H1 (cell line): ENCODE results near the gene DYRK1A. TPM values are rescaled to one million over a fixed set of nuclear protein-coding genes. Genes with fewer than 3 reads are reported as not detected.

Experiments used
- CTCF ChIA-PET: fragments of 300-600 bp; sonication (Branson Sonifier 250); formaldehyde crosslinking; loops from one replicate; lab custom pipeline; 2021; ENCODE audit not compliant: partially characterized antibody; lab: Charles Lee
- POLR2A ChIA-PET: fragments of 300-600 bp; sonication (Branson Sonifier 250); formaldehyde crosslinking; loops from one replicate; lab custom pipeline; 2021; ENCODE audit warnings: inconsistent platforms; ENCODE audit not compliant: partially characterized antibody; lab: Charles Lee
- DNase-seq, 2 experiments: peaks; one replicate each; pipeline versions ENCODE4 v3.0.0 to v3.0.0-alpha.2; 2010 to 2022; ENCODE audit warnings: low spot score in 2 of 2, low read depth in 1 of 2, mixed read lengths in 1 of 2
- FAIRE-seq: peaks from 2 replicates; lab custom pipeline; 2011; peaks lifted over from hg19 to GRCh38; lab: Jason Lieb, UNC
- H2AFZ ChIP-seq: 2 replicates; pipeline ENCODE4 v1.8.1; 2012; ENCODE audit warnings: low read length, inconsistent platforms
- H2AK5ac ChIP-seq: 2 replicates; pipeline ENCODE4 v1.6.1; 2013; ENCODE audit warnings: low read depth, low read length
- H2BK120ac ChIP-seq: replicated peaks from 2 replicates; pipeline ENCODE3; 2013; ENCODE audit warnings: low read depth, low read length, inconsistent platforms
- H2BK12ac ChIP-seq: 2 replicates; pipeline ENCODE4 v1.6.1; 2013; ENCODE audit warnings: low read depth, low read length
- H2BK15ac ChIP-seq: 2 replicates; pipeline ENCODE4 v1.6.1; 2013; ENCODE audit warnings: low read length
- H2BK20ac ChIP-seq: 2 replicates; pipeline ENCODE4 v1.6.1; 2013; ENCODE audit warnings: low read length
- H2BK5ac ChIP-seq: 2 replicates; pipeline ENCODE4 v1.6.1; 2013; ENCODE audit warnings: low read depth, low read length
- H3K14ac ChIP-seq: 2 replicates; pipeline ENCODE4 v1.6.1; 2013; ENCODE audit warnings: inconsistent platforms; ENCODE audit not compliant: insufficient read length
- H3K18ac ChIP-seq: 2 replicates; pipeline ENCODE4 v1.6.1; 2013; ENCODE audit warnings: low read length; ENCODE audit errors: extremely low read depth
- H3K23ac ChIP-seq: 2 replicates; pipeline ENCODE4 v1.6.1; 2013; ENCODE audit warnings: inconsistent platforms; ENCODE audit not compliant: insufficient read length
- H3K23me2 ChIP-seq: 2 replicates; pipeline ENCODE4 v1.6.1; 2013; ENCODE audit warnings: low read depth, low read length
- H3K27ac ChIP-seq: 2 replicates; pipeline ENCODE4 v1.6.1; 2011; ENCODE audit warnings: low read depth, low read length, inconsistent platforms
- H3K27me3 ChIP-seq, 4 experiments: replicated peaks in 1 of 4; 1 replicate in 1 of 4; 2 replicates in 3 of 4; pipeline versions ENCODE4 v1.6.1 to v1.8.1; 2011 to 2013; ENCODE audit warnings: low read length in 3 of 4, mild to moderate bottlenecking in 3 of 4, inconsistent platforms in 2 of 4, mixed read lengths in 2 of 4, moderate library complexity in 1 of 4; ENCODE audit not compliant: control insufficient read depth in 3 of 4, insufficient read depth in 3 of 4; ENCODE audit errors: extremely low read depth in 1 of 4
- H3K36me3 ChIP-seq, 4 experiments: 2 replicates each; pipeline versions ENCODE4 v1.6.1 to v1.8.1; 2011 to 2013; ENCODE audit warnings: mild to moderate bottlenecking in 4 of 4, low read length in 3 of 4, moderate library complexity in 2 of 4, control low read depth in 1 of 4, inconsistent platforms in 1 of 4; ENCODE audit not compliant: insufficient read depth in 4 of 4, control insufficient read depth in 2 of 4
- H3K4ac ChIP-seq: replicated peaks from 2 replicates; pipeline ENCODE3; 2013; ENCODE audit warnings: low read length, low read depth, mixed read lengths, inconsistent platforms; ENCODE audit not compliant: insufficient read length
- H3K4me1 ChIP-seq, 4 experiments: replicated peaks in 1 of 4; 1 replicate in 1 of 4; 2 replicates in 3 of 4; pipeline versions ENCODE4 v1.6.1 to v1.8.1; 2011 to 2013; ENCODE audit warnings: low read length in 3 of 4, inconsistent platforms in 2 of 4, mixed read lengths in 1 of 4; ENCODE audit not compliant: insufficient read depth in 4 of 4, control insufficient read depth in 3 of 4
- H3K4me2 ChIP-seq, 2 experiments: 2 replicates each; pipeline versions ENCODE4 v1.6.1 to v1.8.1; 2011 to 2013; ENCODE audit warnings: low read depth in 2 of 2, low read length in 2 of 2, control low read depth in 1 of 2, inconsistent platforms in 1 of 2, mild to moderate bottlenecking in 1 of 2; ENCODE audit not compliant: insufficient read depth in 1 of 2
- H3K4me3 ChIP-seq, 4 experiments: fragments of 200-600, 300-600 bp in 1 of 4; sonication (generic), shearing (Covaris generic), sonication (Bioruptor Twin) in 1 of 4; 2 replicates each; pipeline versions ENCODE4 v1.5.1 to v1.8.1; 2011 to 2016; ENCODE audit warnings: low read length in 4 of 4, low read depth in 3 of 4, control low read depth in 2 of 4, inconsistent platforms in 2 of 4, mild to moderate bottlenecking in 2 of 4, mixed read lengths in 1 of 4, moderate library complexity in 1 of 4; ENCODE audit not compliant: insufficient read depth in 2 of 4; ENCODE audit errors: extremely low read depth in 1 of 4
- H3K56ac ChIP-seq: replicated peaks from 2 replicates; pipeline ENCODE3; 2013; ENCODE audit warnings: low read depth, mild to moderate bottlenecking, mixed read lengths, low read length, inconsistent platforms; ENCODE audit not compliant: insufficient read length
- H3K79me1 ChIP-seq: 2 replicates; pipeline ENCODE4 v1.6.1; 2013; ENCODE audit warnings: low read depth, low read length, control low read depth
- H3K79me2 ChIP-seq, 2 experiments: 2 replicates each; pipeline versions ENCODE4 v1.6.1 to v1.8.1; 2012 to 2013; ENCODE audit warnings: low read length in 2 of 2, mild to moderate bottlenecking in 2 of 2, inconsistent platforms in 1 of 2; ENCODE audit not compliant: insufficient read depth in 2 of 2, control insufficient read depth in 1 of 2
- H3K9ac ChIP-seq, 4 experiments: replicated peaks in 1 of 4; 1 replicate in 1 of 4; 2 replicates in 3 of 4; pipeline versions ENCODE4 v1.6.1 to v1.8.1; 2011 to 2013; ENCODE audit warnings: low read depth in 3 of 4, low read length in 3 of 4, control low read depth in 2 of 4, mild to moderate bottlenecking in 2 of 4, moderate library complexity in 2 of 4, inconsistent platforms in 1 of 4; ENCODE audit errors: extremely low read depth in 1 of 4
- H3K9me3 ChIP-seq, 2 experiments: 2 replicates each; pipeline versions ENCODE4 v1.6.1 to v1.8.1; 2012 to 2013; ENCODE audit warnings: mild to moderate bottlenecking in 2 of 2, moderate library complexity in 2 of 2, control low read depth in 1 of 2, inconsistent platforms in 1 of 2, low read depth in 1 of 2, low read length in 1 of 2, mixed read lengths in 1 of 2; ENCODE audit not compliant: insufficient read depth in 2 of 2
- H4K20me1 ChIP-seq, 2 experiments: replicated peaks in 1 of 2; 2 replicates each; pipeline versions ENCODE3 to v1.8.1; 2011 to 2013; ENCODE audit warnings: inconsistent platforms in 2 of 2, low read length in 2 of 2, mild to moderate bottlenecking in 1 of 2; ENCODE audit not compliant: insufficient read depth in 2 of 2, control insufficient read depth in 1 of 2
- H4K5ac ChIP-seq: 2 replicates; pipeline ENCODE4 v1.6.1; 2013; ENCODE audit warnings: low read length, low read depth, mixed read lengths, inconsistent platforms; ENCODE audit not compliant: insufficient read length
- H4K8ac ChIP-seq: 2 replicates; pipeline ENCODE4 v1.8.0; 2013; ENCODE audit warnings: mild to moderate bottlenecking, moderate library complexity, low read length, inconsistent platforms; ENCODE audit not compliant: insufficient read depth; ENCODE audit errors: extremely low read depth
- H4K91ac ChIP-seq: replicated peaks from 2 replicates; pipeline ENCODE3; 2013; ENCODE audit warnings: low read length, mixed read lengths, inconsistent platforms; ENCODE audit not compliant: insufficient read length
- BACH1 ChIP-seq: IDR thresholded peaks from 2 replicates; pipeline ENCODE4 v1.6.1; 2012; ENCODE audit warnings: low read length, improper control_type of control experiment
- CTCF ChIP-seq, 3 experiments: IDR thresholded peaks; 1 replicate in 2 of 3; 2 replicates in 1 of 3; pipeline versions ENCODE4 v1.5.1 to v1.6.1; 2011; ENCODE audit warnings: low read length in 3 of 3, mild to moderate bottlenecking in 3 of 3, inconsistent platforms in 2 of 3, low read depth in 1 of 3, moderate library complexity in 1 of 3; ENCODE audit not compliant: insufficient read depth in 1 of 3; ENCODE audit errors: control extremely low read depth in 1 of 3
- EGR1 ChIP-seq: IDR thresholded peaks from 2 replicates; pipeline ENCODE4 v1.6.1; 2011; ENCODE audit warnings: low read depth, low read length, borderline replicate concordance
- FOSL1 ChIP-seq: IDR thresholded peaks from 2 replicates; pipeline ENCODE4 v1.6.1; 2011; ENCODE audit warnings: mild to moderate bottlenecking, low read depth, low read length, moderate library complexity; ENCODE audit not compliant: insufficient read depth
- HDAC6 ChIP-seq: IDR thresholded peaks from one replicate; pipeline ENCODE4 v1.7.1; 2012; ENCODE audit warnings: low read depth, mild to moderate bottlenecking, inconsistent platforms, low read length, moderate library complexity
- JUN ChIP-seq: IDR thresholded peaks from 2 replicates; pipeline ENCODE4 v1.6.1; 2011; ENCODE audit warnings: low read depth, mild to moderate bottlenecking, improper control_type of control experiment, low read length
- KDM1A ChIP-seq: fragments of 200-600, 300-600 bp; sonication (generic); IDR thresholded peaks from 2 replicates; pipeline ENCODE4 v1.7.1; 2016; ENCODE audit warnings: mild to moderate bottlenecking, low read length, borderline replicate concordance
- MAFK ChIP-seq: IDR thresholded peaks from 2 replicates; pipeline ENCODE4 v1.6.1; 2012; ENCODE audit warnings: low read depth, mild to moderate bottlenecking, improper control_type of control experiment, low read length
- POLR2AphosphoS5 ChIP-seq: IDR thresholded peaks from 2 replicates; pipeline ENCODE4 v1.6.1; 2011; ENCODE audit warnings: low read depth, low read length
- POU5F1 ChIP-seq: IDR thresholded peaks from 2 replicates; pipeline ENCODE4 v1.6.1; 2011; ENCODE audit warnings: low read depth, mild to moderate bottlenecking, low read length, moderate library complexity
- RAD21 ChIP-seq, 2 experiments: IDR thresholded peaks in 1 of 2; conservative IDR thresholded peaks in 1 of 2; 2 replicates each; pipeline ENCODE4 v1.6.1; 2011; ENCODE audit warnings: low read depth in 2 of 2, low read length in 2 of 2, improper control_type of control experiment in 1 of 2, inconsistent platforms in 1 of 2, mild to moderate bottlenecking in 1 of 2, moderate library complexity in 1 of 2
- SP4 ChIP-seq: IDR thresholded peaks from 2 replicates; pipeline ENCODE4 v1.6.1; 2012; ENCODE audit warnings: low read length, inconsistent platforms
- WGBS, 2 experiments: shearing (Covaris generic) in 1 of 2; methylation state at CpG; one replicate each; pipeline versions ENCODE4 v1.1.6 to v1.1.7; 2013 to 2015; ENCODE audit warnings: low lambda C conversion rate in 2 of 2, mixed read lengths in 2 of 2, inconsistent platforms in 1 of 2, low coverage in 1 of 2, missing lambda C conversion rate in 1 of 2; ENCODE audit not compliant: insufficient replicate concordance in 2 of 2, insufficient coverage in 1 of 2, insufficient read length in 1 of 2; ENCODE audit errors: extremely low coverage in 1 of 2, missing lambda C conversion rate in 1 of 2; 5-methylcytosine and 5-hydroxymethylcytosine counted together
- polyA plus RNA-seq, 7 experiments: library from polyadenylated mRNA; depleted of rRNA in 3 of 7; stranded (reverse) in 5 of 7; unstranded in 2 of 7; fragments of >200 nt in 5 of 7; fragments of 200-250 nt in 2 of 7; gene quantifications; 1 replicate in 5 of 7; 2 replicates in 1 of 7; 4 replicates in 1 of 7; pipeline versions ENCODE4 v1.2.1 to v1.2.3, GENCODE V29; 2011 to 2013; ENCODE audit warnings: missing spikeins in 2 of 7, mixed read lengths in 2 of 7
- total RNA-seq: library from RNA; stranded (reverse); fragmentation: NEBNext Ultra II Directional; extraction: Animal tissue kit (Norgen Biotek cat#: 25700); gene quantifications from 2 replicates; pipeline ENCODE4 v1.2.1, GENCODE V29; 2021

DYRK1A gene
- total and polyA plus RNA-seq, 2 of the 8 experiments (the other 6 are each of a cell fraction or from before 2014, with no cell fraction given): 61.1 to 62.2 TPM

- H2BK20ac ChIP-seq: no peak overlapping the region
- H3K36me3 ChIP-seq: no peaks in the 10 kb centered on the region
- no peak overlapping the region for H2BK12ac ChIP-seq
- H3K4me3 ChIP-seq: no peak overlapping the region
- no peaks in the 10 kb centered on the region for H3K9me3 ChIP-seq
- H2AK5ac ChIP-seq: no peak overlapping the region
- peaks cover 13 to 14% of the 10 kb centered on the region in 2 experiments for H3K79me2 ChIP-seq
- H4K91ac ChIP-seq: no peak overlapping the region
- no peak overlapping the region for H2BK5ac ChIP-seq
- no peaks in the 10 kb centered on the region for H3K79me1 ChIP-seq
- H2BK15ac ChIP-seq: no peak overlapping the region
- ChIA-PET POLR2A (interaction anchor here (1.4 kb wide), 2 partner anchors 9 to 109 kb away, joined by 3 to 5 read pairs; no protein-coding TSS in a partner anchor), CTCF (no interaction called here)
- no peak overlapping the region for H3K27ac ChIP-seq
- FAIRE-seq (no peak), DNase-seq (no peak)
- no peak overlapping the region for H4K5ac ChIP-seq
- no peak overlapping the region for H3K4ac ChIP-seq
- H3K4me2 ChIP-seq: no peak overlapping the region; a peak in 1 of 4 replicates
- H3K23ac ChIP-seq: no peak overlapping the region
- no peak overlapping the region for H2AFZ ChIP-seq
- H2BK120ac ChIP-seq: no peak overlapping the region
- peaks cover 3 to 6% of the 10 kb centered on the region in 2 experiments for H4K20me1 ChIP-seq
- no peak overlapping the region for H3K18ac ChIP-seq
- H3K14ac ChIP-seq: no peak overlapping the region
- peaks cover 9% of the 10 kb centered on the region; the same call in 1 of the 2 replicates for H3K23me2 ChIP-seq
- no peak overlapping the region for H3K56ac ChIP-seq
- H4K8ac ChIP-seq: no peak overlapping the region
- 80% methylated on average over 1 of the region's 1 CpG; no CpG with 5 or more reads in 1 of the 2 experiments for WGBS, 2 experiments
- H3K9ac ChIP-seq: no peak overlapping the region
- H3K27me3 ChIP-seq: no peaks in the 10 kb centered on the region
- peaks cover 0 to 4% (median 0%) of the 10 kb centered on the region in 4 experiments; a peak in 1 of 7 replicates for H3K4me1 ChIP-seq
- TF ChIP-seq CTCF (IDR thresholded peaks at IDR 0.05; ENCODE audit: control extremely low read depth in 1 of 3, insufficient read depth in 1 of 3, low read depth in 1 of 3, low read length in 3 of 3): no peak
- no peak for TF ChIP-seq MAFK
- TF ChIP-seq JUN: no peak
- no peak for TF ChIP-seq POLR2AphosphoS5
- no peak for TF ChIP-seq HDAC6
- no peak for TF ChIP-seq BACH1
- no peak for TF ChIP-seq POU5F1
- no peak for TF ChIP-seq RAD21 (IDR thresholded peaks at IDR 0.05 in 1 of 2, conservative IDR thresholded peaks at IDR 0.05 in 1 of 2; ENCODE audit: low read depth in 2 of 2, low read length in 2 of 2)
- no peak for TF ChIP-seq FOSL1
- TF ChIP-seq KDM1A: no peak
- no peak for TF ChIP-seq EGR1
- TF ChIP-seq SP4: no peak
These were observed 2.6 kb upstream of the DYRK1A start for GRCh38 chr21:37363936-37364335.
